Measurements from ENCODE around the gene FAM124B.

DNA sequence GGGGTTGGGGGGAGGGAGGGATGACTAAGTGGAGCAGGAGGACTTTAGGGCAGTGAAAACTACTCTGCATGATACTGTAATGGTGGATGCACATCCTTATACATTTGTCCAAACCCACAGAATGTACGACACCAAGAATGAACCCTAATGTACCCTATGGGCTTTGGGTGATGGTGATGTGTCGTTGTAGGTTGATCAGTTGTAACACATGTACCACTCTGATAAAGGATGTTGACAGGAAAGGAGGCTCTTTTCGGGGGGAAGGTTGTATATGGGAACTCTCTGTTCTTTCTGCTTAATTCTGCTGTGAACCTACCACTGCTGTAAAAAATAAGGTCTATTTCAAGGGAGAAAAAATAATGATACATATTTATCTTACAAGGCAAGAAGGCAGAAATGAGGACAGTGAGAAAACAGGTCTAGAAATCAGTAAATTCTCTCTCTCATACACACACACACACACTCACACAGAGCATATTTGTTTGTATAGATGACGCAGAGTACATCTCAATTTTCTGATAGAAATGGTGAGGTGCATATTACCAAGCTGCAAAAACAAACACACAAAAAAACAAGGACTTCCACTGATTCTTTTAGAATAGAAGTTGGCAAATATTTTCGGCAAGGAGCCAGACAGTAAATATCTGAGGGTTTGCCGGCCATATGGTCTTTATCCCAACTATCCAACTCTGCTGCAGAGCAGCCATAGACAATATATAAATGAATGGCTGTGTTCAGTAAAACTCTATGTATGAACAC is 20.2 kb downstream of the FAM124B start:
- TF ChIP-seq, protein P1, sequence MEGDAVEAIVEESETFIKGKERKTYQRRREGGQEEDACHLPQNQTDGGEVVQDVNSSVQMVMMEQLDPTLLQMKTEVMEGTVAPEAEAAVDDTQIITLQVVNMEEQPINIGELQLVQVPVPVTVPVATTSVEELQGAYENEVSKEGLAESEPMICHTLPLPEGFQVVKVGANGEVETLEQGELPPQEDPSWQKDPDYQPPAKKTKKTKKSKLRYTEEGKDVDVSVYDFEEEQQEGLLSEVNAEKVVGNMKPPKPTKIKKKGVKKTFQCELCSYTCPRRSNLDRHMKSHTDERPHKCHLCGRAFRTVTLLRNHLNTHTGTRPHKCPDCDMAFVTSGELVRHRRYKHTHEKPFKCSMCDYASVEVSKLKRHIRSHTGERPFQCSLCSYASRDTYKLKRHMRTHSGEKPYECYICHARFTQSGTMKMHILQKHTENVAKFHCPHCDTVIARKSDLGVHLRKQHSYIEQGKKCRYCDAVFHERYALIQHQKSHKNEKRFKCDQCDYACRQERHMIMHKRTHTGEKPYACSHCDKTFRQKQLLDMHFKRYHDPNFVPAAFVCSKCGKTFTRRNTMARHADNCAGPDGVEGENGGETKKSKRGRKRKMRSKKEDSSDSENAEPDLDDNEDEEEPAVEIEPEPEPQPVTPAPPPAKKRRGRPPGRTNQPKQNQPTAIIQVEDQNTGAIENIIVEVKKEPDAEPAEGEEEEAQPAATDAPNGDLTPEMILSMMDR (IDR thresholded peaks at IDR 0.05) = no peak
- no peak for TF ChIP-seq ZFX (IDR thresholded peaks at IDR 0.05; ENCODE audit: borderline replicate concordance)

Measured in 22Rv1 (cell line).